Smooth muscle cell (in vitro differentiated cells): ENCODE measurements around the gene PAK4. TPM values are rescaled to one million over a fixed set of nuclear protein-coding genes. Genes with fewer than 3 reads are reported as not detected.

Experiments used
- DNase-seq: peaks from one replicate; lab custom pipeline; 2025; ENCODE audit not compliant: unreplicated experiment; lab: John Stamatoyannopoulos, UW
- H2AFZ ChIP-seq: fragments of 200-600 bp; sonication (generic); 2 replicates; pipeline ENCODE4 v1.6.0; 2016; ENCODE audit warnings: antibody characterized with exemption, low read depth, mild to moderate bottlenecking
- H3F3A ChIP-seq: fragments of 200-600 bp; sonication (generic); 2 replicates; pipeline ENCODE4 v1.6.0; 2017; ENCODE audit warnings: antibody characterized with exemption, low read depth
- H3K27ac ChIP-seq: fragments of 200-600 bp; sonication (generic); 2 replicates; pipeline ENCODE4 v1.5.1; 2016; ENCODE audit warnings: low read depth, mild to moderate bottlenecking
- H3K27me3 ChIP-seq: fragments of 200-600 bp; sonication (generic); 2 replicates; pipeline ENCODE4 v1.6.1; 2016; ENCODE audit warnings: low read depth, mild to moderate bottlenecking
- H3K36me3 ChIP-seq: fragments of 200-600 bp; sonication (generic); 2 replicates; pipeline ENCODE4 v1.5.1; 2016; ENCODE audit warnings: low read depth
- H3K4me1 ChIP-seq: fragments of 200-600 bp; sonication (generic); 2 replicates; pipeline ENCODE4 v1.5.1; 2016; ENCODE audit warnings: low read depth
- H3K4me2 ChIP-seq: fragments of 200-600 bp; sonication (generic); 2 replicates; pipeline ENCODE4 v1.6.0; 2016; ENCODE audit warnings: mild to moderate bottlenecking
- H3K4me3 ChIP-seq: fragments of 200-600 bp; sonication (generic); 2 replicates; pipeline ENCODE4 v1.5.1; 2016; ENCODE audit warnings: mild to moderate bottlenecking
- H3K79me2 ChIP-seq: fragments of 200-600 bp; sonication (generic); 2 replicates; pipeline ENCODE4 v1.6.0; 2016; ENCODE audit warnings: low read depth, mild to moderate bottlenecking
- H3K9ac ChIP-seq: fragments of 200-600 bp; sonication (generic); 2 replicates; pipeline ENCODE4 v1.6.0; 2016; ENCODE audit warnings: low read depth
- H3K9me3 ChIP-seq: fragments of 200-600 bp; sonication (generic); replicated peaks from 2 replicates; pipeline ENCODE4 v1.5.1; 2016; ENCODE audit warnings: low read depth
- H4K20me1 ChIP-seq: fragments of 200-600 bp; sonication (generic); 2 replicates; pipeline ENCODE4 v1.6.0; 2016; ENCODE audit warnings: low read depth
- WGBS: methylation state at CpG from one replicate; pipeline ENCODE4 v1.1.7; 2016; ENCODE audit warnings: low lambda C conversion rate; 5-methylcytosine and 5-hydroxymethylcytosine counted together
- polyA plus RNA-seq: library from polyadenylated mRNA; unstranded; fragments of >200 nt; fragmentation: Nextera tagmentation; extraction: Ambion mirVana; gene quantifications from 2 replicates; pipeline ENCODE4 v1.2.1, GENCODE V29; 2016
- total RNA-seq: library from RNA; depleted of rRNA; stranded (reverse); fragments of >200 nt; gene quantifications from 2 replicates; pipeline ENCODE4 v1.2.3, GENCODE V29; 2014
- TF ChIP-seq, protein P1 (sequence below): fragments of 200-600 bp; sonication (generic); IDR thresholded peaks from 2 replicates; pipeline ENCODE4 v1.5.1; 2017; ENCODE audit warnings: borderline replicate concordance, mild to moderate bottlenecking, antibody characterized with exemption; ENCODE audit not compliant: insufficient read depth, poor library complexity, severe bottlenecking

The PAK4 gene
- total and polyA plus RNA-seq, 2 experiments from 2014 or later: 11.8 to 19.1 TPM

DNA sequence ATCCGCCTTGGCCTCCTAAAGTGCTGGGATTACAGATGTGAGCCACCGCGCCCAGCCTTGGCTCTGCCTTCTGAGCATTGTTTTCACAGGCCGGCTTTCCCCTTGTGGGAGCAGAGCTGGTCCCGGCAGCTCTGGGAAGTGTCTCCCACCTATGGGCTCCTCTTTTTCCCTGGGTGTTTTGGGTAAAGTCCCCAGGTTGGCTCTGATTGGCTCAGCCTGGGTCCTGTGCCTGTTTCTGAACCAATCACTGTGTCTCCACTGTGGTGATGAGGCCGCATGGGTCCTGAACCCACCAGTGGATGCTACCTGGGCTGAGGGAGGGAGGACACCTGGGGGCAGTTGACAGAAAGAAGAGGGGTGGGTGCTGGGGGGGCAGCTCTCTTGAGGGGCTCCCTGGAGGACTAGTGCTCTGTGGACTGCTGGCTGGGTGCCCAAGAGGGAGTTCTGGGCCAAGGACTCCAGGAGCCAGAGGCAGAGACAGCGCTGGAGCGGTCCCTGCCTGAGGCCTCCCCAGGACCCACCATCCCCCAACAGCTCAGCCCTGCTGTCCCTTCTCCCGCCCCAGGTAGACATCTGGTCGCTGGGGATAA lies 51.6 kb downstream of the PAK4 start:
- Histone ChIP-seq H3F3A (no peaks in the 10 kb centered on the region), H3K9me3 (no peaks in the 10 kb centered on the region), H3K9ac (no peak overlapping the region), H3K79me2 (no peaks in the 10 kb centered on the region), H3K36me3 (no peaks in the 10 kb centered on the region), H4K20me1 (no peaks in the 10 kb centered on the region), H2AFZ (no peak overlapping the region), H3K27me3 (no peaks in the 10 kb centered on the region), H3K27ac (no peak overlapping the region), H3K4me1 (no peaks in the 10 kb centered on the region), H3K4me3 (no peak overlapping the region), H3K4me2 (no peak overlapping the region)
- 97% methylated on average over 8 of the region's 10 CpGs for WGBS
- DNase-seq: no peak
- TF ChIP-seq, protein P1, sequence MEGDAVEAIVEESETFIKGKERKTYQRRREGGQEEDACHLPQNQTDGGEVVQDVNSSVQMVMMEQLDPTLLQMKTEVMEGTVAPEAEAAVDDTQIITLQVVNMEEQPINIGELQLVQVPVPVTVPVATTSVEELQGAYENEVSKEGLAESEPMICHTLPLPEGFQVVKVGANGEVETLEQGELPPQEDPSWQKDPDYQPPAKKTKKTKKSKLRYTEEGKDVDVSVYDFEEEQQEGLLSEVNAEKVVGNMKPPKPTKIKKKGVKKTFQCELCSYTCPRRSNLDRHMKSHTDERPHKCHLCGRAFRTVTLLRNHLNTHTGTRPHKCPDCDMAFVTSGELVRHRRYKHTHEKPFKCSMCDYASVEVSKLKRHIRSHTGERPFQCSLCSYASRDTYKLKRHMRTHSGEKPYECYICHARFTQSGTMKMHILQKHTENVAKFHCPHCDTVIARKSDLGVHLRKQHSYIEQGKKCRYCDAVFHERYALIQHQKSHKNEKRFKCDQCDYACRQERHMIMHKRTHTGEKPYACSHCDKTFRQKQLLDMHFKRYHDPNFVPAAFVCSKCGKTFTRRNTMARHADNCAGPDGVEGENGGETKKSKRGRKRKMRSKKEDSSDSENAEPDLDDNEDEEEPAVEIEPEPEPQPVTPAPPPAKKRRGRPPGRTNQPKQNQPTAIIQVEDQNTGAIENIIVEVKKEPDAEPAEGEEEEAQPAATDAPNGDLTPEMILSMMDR: no peak

DNA sequence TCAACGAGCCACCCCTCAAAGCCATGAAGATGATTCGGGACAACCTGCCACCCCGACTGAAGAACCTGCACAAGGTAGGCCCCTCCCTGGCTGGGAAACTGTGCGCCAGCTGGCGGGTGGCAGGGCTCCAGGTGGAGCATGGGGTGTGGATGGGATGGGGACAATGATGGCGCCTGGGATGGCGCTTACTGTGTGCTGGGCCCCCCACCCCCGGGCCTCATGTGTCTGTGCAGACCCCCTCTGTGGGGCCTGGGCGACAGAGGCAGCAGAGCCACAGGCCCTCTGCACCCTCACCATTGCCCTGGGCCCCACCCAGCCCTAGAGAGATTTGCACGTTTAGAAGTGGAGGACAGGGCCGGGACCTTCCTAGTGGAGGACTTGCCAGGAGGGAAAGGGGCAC lies 52.1 kb downstream of the PAK4 start:
- 99% methylated on average over 9 of the region's 11 CpGs for WGBS
- Histone ChIP-seq H3K27ac (no peak overlapping the region), H2AFZ (no peak overlapping the region), H3K4me2 (no peak overlapping the region), H3K9me3 (no peaks in the 10 kb centered on the region), H3K27me3 (no peaks in the 10 kb centered on the region), H3K4me3 (no peak overlapping the region), H3K9ac (no peak overlapping the region), H3K79me2 (no peaks in the 10 kb centered on the region), H4K20me1 (no peaks in the 10 kb centered on the region), H3K4me1 (no peaks in the 10 kb centered on the region), H3F3A (no peaks in the 10 kb centered on the region), H3K36me3 (no peaks in the 10 kb centered on the region)
- no peak for DNase-seq
- TF ChIP-seq, protein P1: no peak

DNA sequence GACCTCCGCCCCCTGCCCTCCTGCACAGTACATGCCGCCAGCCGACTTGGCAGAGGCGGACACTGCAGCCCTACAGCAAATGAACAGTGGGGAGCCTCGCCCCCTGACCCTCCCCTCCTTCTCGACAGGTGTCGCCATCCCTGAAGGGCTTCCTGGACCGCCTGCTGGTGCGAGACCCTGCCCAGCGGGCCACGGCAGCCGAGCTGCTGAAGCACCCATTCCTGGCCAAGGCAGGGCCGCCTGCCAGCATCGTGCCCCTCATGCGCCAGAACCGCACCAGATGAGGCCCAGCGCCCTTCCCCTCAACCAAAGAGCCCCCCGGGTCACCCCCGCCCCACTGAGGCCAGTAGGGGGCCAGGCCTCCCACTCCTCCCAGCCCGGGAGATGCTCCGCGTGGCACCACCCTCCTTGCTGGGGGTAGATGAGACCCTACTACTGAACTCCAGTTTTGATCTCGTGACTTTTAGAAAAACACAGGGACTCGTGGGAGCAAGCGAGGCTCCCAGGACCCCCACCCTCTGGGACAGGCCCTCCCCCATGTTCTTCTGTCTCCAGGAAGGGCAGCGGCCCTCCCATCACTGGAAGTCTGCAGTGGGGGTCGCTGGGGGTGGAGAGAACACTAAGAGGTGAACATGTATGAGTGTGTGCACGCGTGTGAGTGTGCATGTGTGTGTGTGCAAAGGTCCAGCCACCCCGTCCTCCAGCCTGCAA lies 52.9 kb downstream of the PAK4 start:
- DNase-seq: no peak
- Histone ChIP-seq H3K36me3 (no peaks in the 10 kb centered on the region), H3F3A (no peaks in the 10 kb centered on the region), H3K9me3 (no peaks in the 10 kb centered on the region), H3K4me1 (no peaks in the 10 kb centered on the region), H3K4me2 (no peak overlapping the region), H4K20me1 (no peaks in the 10 kb centered on the region), H3K27ac (no peak overlapping the region), H3K9ac (no peak overlapping the region), H3K4me3 (no peak overlapping the region), H2AFZ (no peak overlapping the region), H3K27me3 (no peaks in the 10 kb centered on the region), H3K79me2 (no peaks in the 10 kb centered on the region)
- WGBS: 98% methylated on average over 26 of the region's 30 CpGs
- TF ChIP-seq, protein P1: no peak

DNA sequence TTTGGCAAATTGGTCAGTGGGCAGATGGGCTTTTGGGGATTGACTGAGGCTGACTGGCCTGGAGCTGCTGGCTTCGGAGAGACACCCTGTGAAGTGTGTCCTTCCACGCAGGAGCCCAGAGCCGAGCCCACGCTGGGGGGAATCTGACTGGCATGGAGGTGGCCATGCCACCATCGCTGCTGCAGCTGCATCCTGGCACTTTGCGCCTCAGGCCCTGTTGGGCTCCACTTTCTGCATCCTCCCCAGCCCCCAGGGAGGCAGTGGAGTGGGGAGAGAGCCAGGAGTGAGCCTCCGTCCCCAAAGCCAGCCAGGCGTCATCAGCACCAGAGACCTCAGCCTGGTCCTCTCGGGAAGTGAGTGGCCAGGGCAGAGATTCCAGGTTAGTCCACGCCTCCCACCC lies 54.2 kb downstream of the PAK4 start:
- 93% methylated on average over 10 of the region's 10 CpGs for WGBS
- TF ChIP-seq, protein P1: no peak
- H3K9ac ChIP-seq: no peak overlapping the region
- no peak overlapping the region for H3K4me3 ChIP-seq
- H4K20me1 ChIP-seq: no peaks in the 10 kb centered on the region
- no peaks in the 10 kb centered on the region for H3K4me1 ChIP-seq
- no peaks in the 10 kb centered on the region for H3K27me3 ChIP-seq
- no peaks in the 10 kb centered on the region for H3K79me2 ChIP-seq
- no peak overlapping the region for H2AFZ ChIP-seq
- no peaks in the 10 kb centered on the region for H3K36me3 ChIP-seq
- H3K27ac ChIP-seq: no peak overlapping the region
- no peaks in the 10 kb centered on the region for H3K9me3 ChIP-seq
- no peak for DNase-seq
- no peaks in the 10 kb centered on the region for H3F3A ChIP-seq
- H3K4me2 ChIP-seq: no peak overlapping the region
